Ovary (tissue), 9 donors: ENCODE data around the gene FAM222A. TPM values are rescaled to one million over a fixed set of nuclear protein-coding genes. Genes with fewer than 3 reads are reported as not detected.

Experiments used
- DNase-seq, 5 donors: peaks; one replicate each; pipeline ENCODE4 v3.0.0-alpha.2; 2019 to 2020
- H3K27ac ChIP-seq, 2 donors: fragments of 200-600 bp; one replicate each; pipeline versions ENCODE4 v1.5.1 to v1.8.0; 2019 to 2022
- H3K27me3 ChIP-seq: fragments of 200-600 bp; one replicate; pipeline ENCODE4 v1.8.0; 2022
- H3K36me3 ChIP-seq: fragments of 200-600 bp; sonication (generic); one replicate; pipeline ENCODE4 v1.5.1; 2019
- H3K4me1 ChIP-seq: one replicate; pipeline ENCODE4 v1.8.1; 2013; ENCODE audit warnings: mild to moderate bottlenecking, moderate library complexity; ENCODE audit not compliant: insufficient read depth
- H3K4me3 ChIP-seq: fragments of 200-600 bp; sonication (generic); one replicate; pipeline ENCODE4 v1.5.1; 2017
- H3K9me3 ChIP-seq, 2 donors: fragments of 200-600 bp in 1 of 2; sonication (generic) in 1 of 2; one replicate each; pipeline versions ENCODE4 v1.5.1 to v1.8.1; 2013 to 2019; ENCODE audit warnings: mild to moderate bottlenecking in 1 of 2, moderate library complexity in 1 of 2
- CTCF ChIP-seq, 3 donors: fragments of 450-650 bp in 2 of 3; fragments of 200-600 bp in 1 of 3; IDR thresholded peaks; one replicate each; pipeline versions ENCODE4 v1.5.1 to v1.8.0; 2016 to 2022; ENCODE audit warnings: antibody characterized with exemption in 3 of 3, mild to moderate bottlenecking in 1 of 3
- EP300 ChIP-seq: sonication (generic); formaldehyde crosslinking; IDR thresholded peaks from one replicate; pipeline ENCODE4 v1.6.1; 2017; ENCODE audit warnings: antibody characterized with exemption
- POLR2A ChIP-seq: fragments of 450-650 bp; IDR thresholded peaks from one replicate; pipeline ENCODE4 v1.6.1; 2017; ENCODE audit warnings: antibody characterized with exemption, mild to moderate bottlenecking, moderate library complexity
- WGBS, 3 donors: extraction: QIAGEN DNeasy Blood & Tissue Kit in 1 of 3; methylation state at CpG; one replicate each; pipeline versions ENCODE4 v1.1.5 to v1.1.7; 2013 to 2017; 5-methylcytosine and 5-hydroxymethylcytosine counted together
- intact Hi-C, 4 donors: fragments of 100-400 bp; cut with DNase I; formaldehyde crosslinking; loops; one replicate each; pipeline versions ENCODE4 v1.11.0 to v1.15.1; 2022 to 2023
- polyA plus RNA-seq, 2 donors: library from polyadenylated mRNA; stranded (reverse); fragments of 200-250 nt in 1 of 2; fragments of 350-450 nt in 1 of 2; fragmentation: Illumina TruSeq in 1 of 2; extraction: RNeasy Lipid Tissue Mini Kit (QIAGEN cat#74804) in 1 of 2; gene quantifications; one replicate each; pipeline ENCODE4 v1.2.3, GENCODE V29; 2013 to 2014
- total RNA-seq, 7 donors: library from RNA; depleted of rRNA in 2 of 7; stranded (reverse); fragments of >200 nt in 2 of 7; fragmentation: NEBNext Ultra II Directional in 3 of 7; extraction: Animal tissue kit (Norgen Biotek cat#: 25700) in 3 of 7; gene quantifications; one replicate each; pipeline versions ENCODE4 v1.1.0 to v1.2.4, GENCODE V29; 2016 to 2023
- donor health status: DM: no; HTN: no; CAD: no; lungs with moderate emphysema.
- donor health status: DM: no; HTN: no; CAD: no.
- donor health status: Bipolar disorder and iron deficiency.
- donor health status: DM: yes; HTN: yes; CAD: no.
- donor health status: DM: no; HTN: no; CAD: no.
- donor health status: DM: yes; HTN: yes; CAD: no.

The FAM222A gene
- total and polyA plus RNA-seq, 9 donors = 4.8 to 28.4 (median 13.7) TPM

- no peak overlapping the region for H3K4me3 ChIP-seq
- no peaks in the 10 kb centered on the region for H3K27me3 ChIP-seq
- TF ChIP-seq POLR2A (no peak), CTCF (IDR thresholded peaks at IDR 0.05) (no peak), EP300 (no peak)
- WGBS, 3 donors = 79 to 81% (median 79%) methylated on average over 15 of the region's 15 CpGs
- H3K36me3 ChIP-seq = no peaks in the 10 kb centered on the region
- H3K27ac ChIP-seq = no peak overlapping the region
- intact Hi-C loops = loop anchor here in 1 of 4 donors (10.0 kb wide), 1 partner anchor 1076 kb away; no protein-coding TSS in a partner anchor
- DNase-seq = peak in 4 of 5 donors; percentile 16 to 35 (median 19)
- no peaks in the 10 kb centered on the region for H3K9me3 ChIP-seq
- peaks cover 19% of the 10 kb centered on the region for H3K4me1 ChIP-seq
Measured at GRCh38 chr12:109758426-109759420, 45.1 kb downstream of the FAM222A start.

- Histone ChIP-seq H3K4me1 (peaks cover 19% of the 10 kb centered on the region), H3K4me3 (no peak overlapping the region), H3K27me3 (no peaks in the 10 kb centered on the region), H3K36me3 (no peaks in the 10 kb centered on the region), H3K27ac (no peak overlapping the region), H3K9me3 (no peaks in the 10 kb centered on the region)
- 45 to 66% (median 47%) methylated on average over 13 of the region's 13 CpGs for whole genome bisulfite sequencing, 3 donors
- no peak for TF ChIP-seq CTCF (IDR thresholded peaks at IDR 0.05)
- no peak for TF ChIP-seq POLR2A
- TF ChIP-seq EP300 = no peak
- intact Hi-C loops = loop anchor here in 1 of 4 donors (10.0 kb wide), 1 partner anchor 1075 kb away; no protein-coding TSS in a partner anchor
- peak in 3 of 5 donors; percentile 15 to 54 (median 33) for DNase-seq
Measured at GRCh38 chr12:109759595-109759994, 46.0 kb downstream of the FAM222A start.

GRCh38 chr12:109760031-109760929 is 46.7 kb downstream of the FAM222A start:
- peak overlapping the region in 1 of 2 donors; percentile 23 for H3K27ac ChIP-seq
- TF ChIP-seq EP300 (no peak), CTCF (IDR thresholded peaks at IDR 0.05) (no peak), POLR2A (no peak)
- H3K4me1 ChIP-seq = peaks cover 19% of the 10 kb centered on the region
- peak; percentile 34 to 69 (median 45) for DNase-seq
- WGBS, 3 donors = 77 to 84% (median 79%) methylated on average over 18 of the region's 18 CpGs
- intact Hi-C loops = loop anchor here in 1 of 4 donors (10.0 kb wide), 1 partner anchor 245 kb away; no protein-coding TSS in a partner anchor
- H3K9me3 ChIP-seq = no peaks in the 10 kb centered on the region
- no peak overlapping the region for H3K4me3 ChIP-seq
- no peaks in the 10 kb centered on the region for H3K36me3 ChIP-seq
- H3K27me3 ChIP-seq = no peaks in the 10 kb centered on the region
